Cerebellar cortex (tissue), 1 donor: ENCODE data around the gene SLC29A4.
A peak's percentile ranks its signal among the peaks of the same experiment; 100 is the strongest.
"Not testable (repeated sequence)": the region's sequence is repeated elsewhere in the genome, so short reads cannot be mapped to it uniquely, and the experiment has no call there.

Source experiments
- DNase-seq: peaks from one replicate; pipeline ENCODE4 v3.0.0-alpha.2; 2015; ENCODE audit warnings: low spot score

The SLC29A4 gene

GRCh38 chr7:5282543-5283316 lies at the start of gene SLC29A4:
TSS of gene SLC29A4 (plus strand) at chr7:5282943. CDS start at chr7:5287817, 4,874 bp downstream.
- DNase-seq = peak; percentile 19

- no peak for DNase-seq
Measured at GRCh38 chr7:5234852-5235831, 47.6 kb upstream of the SLC29A4 start.

GRCh38 chr7:5237286-5237685 lies 45.5 kb upstream of the SLC29A4 start:
- DNase-seq = peak; percentile 82

GRCh38 chr7:5238500-5238899 lies 44.2 kb upstream of the SLC29A4 start:
- DNase-seq = no peak

GRCh38 chr7:5243261-5243660 lies 39.5 kb upstream of the SLC29A4 start:
- DNase-seq = no peak

GRCh38 chr7:5248201-5248885 lies 34.4 kb upstream of the SLC29A4 start:
- DNase-seq = peak; percentile 30

GRCh38 chr7:5250787-5251186 lies 32.0 kb upstream of the SLC29A4 start:
- not testable (repeated sequence) for DNase-seq

- DNase-seq = not testable (repeated sequence)
Measured at GRCh38 chr7:5253529-5253928, 29.2 kb upstream of the SLC29A4 start.

GRCh38 chr7:5254371-5254770 lies 28.4 kb upstream of the SLC29A4 start:
- DNase-seq = not testable (repeated sequence)

- no peak for DNase-seq
Measured at GRCh38 chr7:5255832-5256231, 26.9 kb upstream of the SLC29A4 start.

GRCh38 chr7:5260530-5261068 lies 22.1 kb upstream of the SLC29A4 start:
- DNase-seq = not testable (repeated sequence)

- DNase-seq = not testable (repeated sequence)
Measured at GRCh38 chr7:5263066-5263465, 19.7 kb upstream of the SLC29A4 start.

- DNase-seq = no peak
Measured at GRCh38 chr7:5265320-5266190, 17.2 kb upstream of the SLC29A4 start.

- DNase-seq = no peak
Measured at GRCh38 chr7:5266191-5267028, 16.3 kb upstream of the SLC29A4 start.

- DNase-seq = not testable (repeated sequence)
Measured at GRCh38 chr7:5267829-5268228, 14.9 kb upstream of the SLC29A4 start.

GRCh38 chr7:5269992-5270657 lies 12.6 kb upstream of the SLC29A4 start:
- not testable (repeated sequence) for DNase-seq

- DNase-seq = no peak
Measured at GRCh38 chr7:5270788-5271187, 12.0 kb upstream of the SLC29A4 start.

- DNase-seq = not testable (repeated sequence)
Measured at GRCh38 chr7:5273831-5274405, 8.8 kb upstream of the SLC29A4 start.

- no peak for DNase-seq
Measured at GRCh38 chr7:5274441-5274840, 8.3 kb upstream of the SLC29A4 start.
